HG03558 (cell line): ENCODE measurements around the gene ANK2.

Experiments used
- ATAC-seq: cut with Tn5 transposase; IDR thresholded peaks from one replicate; pipeline ENCODE4 v1.9.1; 2021; ENCODE audit warnings: moderate number of reproducible peaks; ENCODE audit not compliant: unreplicated experiment; ENCODE audit errors: extremely low read depth

The ANK2 gene

DNA sequence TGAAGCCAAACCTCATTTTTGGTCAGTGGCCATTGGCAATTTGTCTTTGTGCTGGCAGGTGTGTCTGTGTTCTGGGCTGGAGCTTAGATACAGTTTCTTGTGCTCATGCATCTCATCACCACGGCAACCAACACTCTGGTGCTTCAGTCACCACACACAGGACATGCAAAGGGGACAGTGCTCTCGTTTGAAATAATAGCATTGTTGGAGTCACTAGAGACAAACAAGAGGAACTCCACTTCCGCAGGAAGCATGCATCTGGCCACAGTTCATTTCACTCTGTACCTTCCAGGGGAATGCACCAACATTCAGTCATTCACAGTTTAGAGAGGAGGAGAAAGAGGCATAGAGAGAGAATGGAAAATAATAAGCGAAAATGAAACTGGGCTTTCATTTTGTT is 267.4 kb downstream of the ANK2 start:
- ATAC-seq: peak; percentile 93

DNA sequence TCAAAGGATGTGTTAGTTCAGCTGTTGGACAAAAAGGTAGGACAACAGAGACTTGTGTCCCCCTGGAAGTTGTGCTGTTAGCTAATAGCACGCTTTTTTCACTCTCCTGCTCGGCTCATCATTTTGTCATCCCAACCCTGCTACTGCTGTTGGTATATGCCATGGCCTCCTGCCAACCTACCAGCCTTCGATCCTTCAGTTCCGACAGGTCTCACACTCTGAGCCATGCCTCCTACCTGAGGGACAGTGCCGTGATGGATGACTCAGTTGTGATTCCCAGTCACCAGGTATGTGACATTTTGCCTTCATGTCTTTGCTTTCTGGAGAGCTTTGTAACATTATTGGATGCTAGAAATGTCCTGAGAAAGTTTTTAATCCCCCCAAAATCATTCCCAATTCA is 268.1 kb downstream of the ANK2 start:
- ATAC-seq: no peak

DNA sequence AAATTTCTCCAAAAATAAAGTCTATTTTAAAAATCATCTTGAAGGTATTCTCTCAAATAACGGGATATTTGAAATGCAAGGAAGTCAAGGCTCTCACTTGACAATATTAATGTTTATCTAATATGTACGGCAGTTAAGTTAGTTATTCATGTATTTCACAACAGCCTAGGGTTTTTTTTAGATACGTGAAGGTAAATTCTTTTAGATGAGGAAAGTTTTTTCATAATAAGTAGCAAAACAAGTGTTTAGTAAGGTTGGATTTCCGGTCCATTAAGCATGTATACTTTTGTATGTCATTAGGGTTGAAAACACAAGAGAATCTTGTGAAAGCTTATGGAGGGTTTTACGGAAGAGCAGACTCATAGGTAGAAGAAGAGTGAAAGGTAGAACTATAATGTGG is 273.3 kb downstream of the ANK2 start:
- no peak for ATAC-seq

DNA sequence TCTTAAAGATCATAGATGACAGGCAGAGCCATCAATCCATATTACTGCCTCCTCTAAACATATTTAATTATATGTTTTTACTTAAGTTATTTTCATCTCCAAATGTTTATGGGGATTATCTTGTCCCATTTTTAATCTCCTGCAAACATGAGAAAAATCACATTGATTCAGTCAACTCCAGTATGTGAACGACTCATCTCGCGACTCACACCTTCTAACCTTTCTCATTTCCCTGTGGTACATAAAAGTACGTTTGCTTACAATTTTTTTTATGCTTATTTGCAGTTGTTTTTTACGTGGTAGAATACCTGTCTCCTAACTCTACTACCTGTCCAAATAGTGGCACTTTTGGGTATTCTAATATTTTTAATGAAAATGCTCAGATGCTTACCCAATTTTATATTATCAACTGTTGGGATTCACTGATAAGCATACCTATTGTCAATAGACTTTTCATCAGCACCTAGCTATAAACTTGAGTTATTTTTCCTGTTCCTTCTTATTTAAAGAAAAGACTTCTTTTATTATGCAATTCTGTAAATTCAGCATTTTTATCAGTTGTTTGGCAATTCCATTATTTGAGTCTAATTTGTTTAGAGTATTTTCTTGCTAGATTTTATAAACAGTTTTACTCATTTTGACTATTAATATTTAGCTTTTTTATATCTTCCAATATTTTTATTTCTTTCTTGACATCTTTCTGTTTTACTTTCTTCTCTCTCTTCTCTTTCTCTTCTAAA is 276.6 kb downstream of the ANK2 start:
- ATAC-seq: no peak

DNA sequence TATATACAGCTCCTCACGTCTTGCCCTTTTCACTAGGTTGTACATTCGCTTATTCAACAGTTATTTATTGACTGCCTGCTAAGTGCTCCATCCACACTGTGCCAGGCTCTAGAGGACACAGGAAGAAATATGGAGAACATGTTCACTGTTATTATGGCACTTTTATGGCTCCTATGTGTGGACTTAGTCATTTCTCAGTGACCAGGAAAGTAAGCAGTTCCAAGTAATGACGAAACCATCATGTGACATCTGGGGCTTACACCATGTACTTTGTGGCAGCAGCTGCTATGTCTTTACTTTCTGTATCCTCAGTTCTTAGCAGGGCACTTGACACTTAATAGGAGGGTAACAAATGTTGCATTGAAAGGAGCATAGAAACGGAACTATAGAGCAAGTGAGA is 278.0 kb downstream of the ANK2 start:
- no peak for ATAC-seq

DNA sequence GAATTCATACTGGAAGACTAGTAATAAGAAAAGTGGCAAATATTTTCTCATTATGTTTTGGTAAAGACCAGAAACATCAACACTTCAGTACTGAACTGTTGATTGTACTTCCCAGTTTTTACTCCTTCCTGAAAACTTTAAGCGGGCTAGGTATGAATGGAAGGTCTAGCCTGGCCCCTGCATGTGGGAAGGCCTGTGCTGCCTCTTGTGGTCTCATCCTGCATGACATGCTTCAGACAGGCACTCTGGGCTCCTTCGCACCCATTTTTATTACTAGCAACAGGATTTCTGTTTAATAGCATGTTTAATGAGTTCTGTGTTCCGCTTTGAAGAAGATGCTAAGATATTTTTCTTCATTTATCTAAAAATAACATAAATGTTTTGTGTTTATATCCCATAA is 279.1 kb downstream of the ANK2 start:
- ATAC-seq: no peak

DNA sequence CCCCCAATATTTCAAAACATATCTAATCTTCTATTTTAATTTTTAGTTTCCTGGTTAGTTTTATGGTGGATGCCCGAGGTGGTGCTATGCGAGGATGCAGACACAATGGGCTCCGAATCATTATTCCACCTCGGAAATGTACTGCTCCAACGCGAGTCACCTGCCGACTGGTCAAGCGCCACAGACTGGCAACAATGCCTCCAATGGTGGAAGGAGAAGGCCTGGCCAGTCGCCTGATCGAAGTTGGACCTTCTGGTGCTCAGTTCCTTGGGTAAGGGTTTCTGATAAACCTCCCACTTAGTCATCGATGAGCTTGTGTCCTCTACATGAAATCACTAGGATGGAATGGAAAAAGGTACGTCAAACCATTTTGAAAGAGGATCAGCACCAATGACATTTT is 280.7 kb downstream of the ANK2 start:
- ATAC-seq: no peak

DNA sequence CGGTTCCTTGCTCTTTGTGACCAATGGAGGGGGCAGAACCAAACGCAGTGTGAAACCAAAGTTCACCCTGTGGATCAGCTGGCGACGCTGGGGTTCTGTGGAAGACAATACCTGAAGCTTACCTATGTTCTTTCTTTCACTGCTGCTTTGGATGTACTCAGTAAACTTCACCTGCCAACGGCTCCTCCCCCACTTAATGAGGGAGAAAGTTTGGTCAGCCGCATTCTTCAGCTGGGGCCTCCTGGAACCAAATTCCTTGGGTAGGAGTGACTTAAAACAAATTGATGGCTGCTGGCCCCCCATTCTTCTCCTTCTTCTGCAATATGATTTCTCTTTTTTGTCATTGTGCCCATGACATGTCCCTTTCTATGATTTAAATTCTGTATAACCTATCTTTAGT is 282.4 kb downstream of the ANK2 start:
- no peak for ATAC-seq

DNA sequence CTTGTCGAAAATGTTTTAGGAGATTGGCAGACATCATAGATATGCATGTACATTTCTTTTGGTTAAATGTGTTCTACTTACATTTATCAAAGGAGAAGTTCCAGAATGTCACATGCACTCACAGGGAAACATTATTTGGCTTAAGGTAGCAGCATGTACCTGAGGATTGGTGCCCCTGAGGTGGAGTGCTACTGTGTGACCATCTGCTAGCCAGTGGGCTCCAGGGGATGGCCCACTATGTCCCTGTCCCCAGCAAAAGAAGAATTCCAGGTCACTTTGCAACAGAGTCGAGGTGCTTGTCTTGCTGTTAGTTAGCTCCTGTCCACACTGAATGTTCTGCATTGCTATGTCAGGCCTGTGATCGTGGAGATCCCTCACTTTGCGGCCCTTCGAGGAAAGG is 283.2 kb downstream of the ANK2 start:
- no peak for ATAC-seq

DNA sequence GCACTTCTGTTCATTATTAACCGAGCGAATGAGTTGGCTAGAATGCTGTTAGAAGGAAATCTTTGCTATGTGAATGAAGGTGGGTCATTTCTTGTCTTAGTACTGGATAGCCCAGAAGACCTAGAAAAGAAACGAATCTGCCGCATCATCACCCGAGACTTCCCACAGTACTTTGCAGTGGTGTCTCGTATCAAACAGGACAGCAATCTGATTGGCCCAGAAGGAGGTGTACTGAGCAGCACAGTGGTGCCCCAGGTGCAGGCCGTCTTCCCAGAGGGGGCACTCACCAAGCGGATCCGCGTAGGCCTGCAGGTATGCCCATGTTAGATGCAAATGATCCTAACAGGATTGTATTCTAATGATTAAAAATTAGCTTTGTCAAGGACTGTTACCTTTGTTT is 286.3 kb downstream of the ANK2 start:
- ATAC-seq: no peak

DNA sequence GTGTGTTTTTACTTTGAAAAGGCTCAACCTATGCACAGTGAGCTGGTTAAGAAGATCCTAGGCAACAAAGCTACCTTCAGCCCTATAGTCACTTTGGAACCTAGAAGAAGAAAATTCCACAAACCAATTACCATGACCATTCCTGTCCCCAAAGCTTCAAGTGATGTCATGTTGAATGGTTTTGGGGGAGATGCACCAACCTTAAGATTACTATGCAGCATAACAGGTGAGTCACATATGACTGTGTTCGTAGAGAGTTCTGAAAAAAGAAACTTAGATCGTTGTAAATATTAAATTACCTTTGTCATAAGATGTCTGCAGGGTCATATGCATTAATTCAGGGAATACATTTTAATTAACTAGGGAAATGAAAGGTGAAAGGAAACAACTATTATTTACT is 287.1 kb downstream of the ANK2 start:
- ATAC-seq: no peak

DNA sequence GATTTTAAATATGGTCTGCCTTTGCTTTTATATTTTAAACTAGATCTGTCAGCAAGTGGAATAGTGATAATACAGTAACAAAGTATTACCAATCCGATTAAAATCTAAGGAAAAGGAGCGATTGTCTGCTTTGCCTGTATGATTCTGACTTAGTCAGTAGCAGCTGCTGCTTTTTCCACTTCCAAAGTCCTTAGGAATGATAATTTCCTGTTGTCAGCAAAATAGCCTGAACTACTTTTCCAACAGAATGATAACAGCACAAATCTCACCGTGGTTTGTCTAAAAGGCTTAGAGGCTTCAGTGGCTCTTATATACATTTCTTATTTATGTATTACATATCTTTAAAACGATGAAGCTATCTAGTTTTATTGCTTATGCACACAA is 290.0 kb downstream of the ANK2 start:
- no peak for ATAC-seq

DNA sequence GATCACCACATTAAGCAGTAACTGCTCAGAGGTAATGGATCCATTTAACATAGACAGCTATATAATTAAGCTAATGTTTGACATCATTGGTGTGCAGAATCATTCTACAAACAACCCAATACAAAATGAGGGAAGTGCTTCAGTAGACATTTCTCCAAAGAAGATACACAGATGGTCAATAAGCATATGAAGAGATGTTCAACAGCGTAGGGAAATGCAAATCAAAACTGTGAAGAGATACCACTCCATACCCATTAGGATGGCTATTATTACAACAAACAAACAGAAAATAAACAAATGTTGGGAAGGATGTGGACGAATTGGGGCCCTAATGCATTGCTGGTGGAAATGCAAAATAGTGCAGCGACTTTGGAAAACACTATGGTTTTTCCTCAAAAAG is 294.6 kb downstream of the ANK2 start:
- ATAC-seq: no peak

DNA sequence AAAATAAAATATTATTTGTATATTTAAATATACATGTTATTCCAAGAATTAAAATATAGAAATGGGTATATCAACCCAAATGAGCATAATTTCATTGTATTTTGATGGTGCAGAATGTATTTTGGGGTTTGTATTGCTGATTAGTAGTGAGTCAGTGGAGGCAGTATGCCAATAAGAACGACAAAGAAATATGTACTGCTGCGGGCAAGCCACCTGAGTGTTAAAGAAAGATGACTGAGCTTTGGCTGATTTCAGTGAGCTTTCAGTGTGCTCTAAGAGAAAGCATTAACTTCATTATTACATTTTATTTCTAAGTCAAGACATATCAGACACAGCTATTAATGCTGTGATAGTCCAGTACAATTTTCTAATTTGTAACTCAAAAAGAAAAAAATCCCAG is 297.8 kb downstream of the ANK2 start:
- ATAC-seq: no peak

DNA sequence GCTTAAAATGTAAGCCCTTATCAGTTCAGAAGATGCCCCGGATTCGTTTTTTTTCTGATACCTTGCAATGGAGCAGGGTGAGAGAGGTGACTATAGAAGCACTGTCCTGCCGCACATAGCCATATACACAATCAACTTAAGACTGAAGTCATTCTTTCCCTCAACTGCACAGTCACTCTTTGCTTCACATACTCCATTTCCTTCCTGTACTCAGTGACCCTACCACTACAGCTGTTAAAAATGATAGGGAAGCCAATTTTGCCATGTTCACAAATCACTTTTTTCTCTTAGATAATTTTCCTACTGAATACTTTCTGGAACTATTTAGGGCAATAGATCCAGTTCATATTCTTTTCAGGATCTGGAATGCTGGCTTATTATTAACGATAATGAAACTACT is 300.0 kb downstream of the ANK2 start:
- peak; percentile 56 for ATAC-seq

DNA sequence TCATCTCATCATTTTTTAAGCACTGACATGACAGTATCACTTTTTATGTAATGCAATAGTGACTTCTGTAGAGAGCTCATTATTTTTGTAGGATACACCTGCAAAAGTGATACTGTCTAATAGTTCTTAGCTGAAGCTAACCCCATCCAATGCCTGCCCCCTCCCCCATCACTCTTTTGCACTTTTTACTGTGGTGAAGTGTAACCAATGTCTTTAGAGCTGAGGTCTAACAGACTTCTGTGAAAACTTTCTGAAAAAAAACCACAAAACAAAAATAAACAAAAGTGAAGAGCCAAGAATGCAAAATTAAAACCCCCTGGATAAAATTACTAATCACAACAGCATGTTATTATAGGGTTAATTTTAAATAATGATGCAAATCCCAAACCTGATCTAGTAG is 301.1 kb downstream of the ANK2 start:
- no peak for ATAC-seq

DNA sequence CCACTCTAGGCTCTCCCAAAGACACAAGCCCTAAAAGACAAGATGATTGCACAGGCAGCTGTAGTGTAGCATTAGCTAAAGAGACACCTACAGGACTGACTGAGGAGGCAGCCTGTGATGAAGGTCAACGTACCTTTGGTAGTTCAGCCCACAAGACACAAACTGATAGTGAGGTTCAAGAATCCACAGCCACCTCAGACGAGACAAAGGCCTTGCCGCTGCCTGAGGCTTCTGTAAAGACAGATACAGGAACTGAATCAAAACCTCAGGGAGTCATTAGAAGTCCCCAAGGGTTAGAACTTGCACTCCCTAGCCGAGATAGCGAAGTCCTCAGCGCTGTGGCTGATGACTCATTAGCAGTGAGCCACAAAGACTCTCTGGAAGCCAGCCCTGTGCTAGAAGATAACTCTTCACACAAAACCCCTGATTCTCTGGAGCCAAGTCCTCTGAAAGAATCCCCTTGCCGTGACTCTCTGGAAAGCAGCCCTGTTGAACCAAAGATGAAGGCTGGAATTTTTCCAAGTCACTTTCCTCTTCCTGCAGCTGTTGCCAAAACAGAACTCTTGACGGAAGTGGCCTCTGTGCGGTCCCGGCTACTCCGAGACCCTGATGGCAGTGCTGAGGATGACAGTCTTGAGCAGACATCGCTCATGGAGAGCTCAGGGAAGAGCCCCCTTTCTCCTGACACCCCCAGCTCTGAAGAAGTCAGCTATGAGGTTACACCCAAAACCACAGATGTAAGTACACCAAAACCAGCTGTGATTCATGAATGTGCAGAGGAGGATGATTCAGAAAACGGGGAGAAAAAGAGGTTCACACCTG is 306.3 kb downstream of the ANK2 start:
- ATAC-seq: peak; percentile 97

DNA sequence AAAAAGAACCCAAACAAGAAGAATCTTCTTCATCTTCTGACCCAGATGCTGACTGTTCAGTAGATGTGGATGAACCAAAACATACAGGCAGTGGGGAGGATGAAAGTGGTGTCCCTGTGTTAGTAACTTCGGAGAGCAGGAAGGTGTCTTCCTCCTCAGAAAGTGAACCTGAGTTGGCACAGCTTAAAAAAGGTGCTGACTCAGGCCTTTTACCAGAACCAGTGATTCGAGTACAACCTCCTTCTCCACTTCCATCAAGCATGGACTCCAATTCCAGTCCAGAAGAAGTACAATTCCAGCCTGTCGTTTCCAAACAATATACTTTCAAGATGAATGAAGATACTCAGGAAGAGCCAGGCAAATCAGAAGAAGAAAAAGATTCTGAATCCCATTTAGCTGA is 307.0 kb downstream of the ANK2 start:
- ATAC-seq: no peak

DNA sequence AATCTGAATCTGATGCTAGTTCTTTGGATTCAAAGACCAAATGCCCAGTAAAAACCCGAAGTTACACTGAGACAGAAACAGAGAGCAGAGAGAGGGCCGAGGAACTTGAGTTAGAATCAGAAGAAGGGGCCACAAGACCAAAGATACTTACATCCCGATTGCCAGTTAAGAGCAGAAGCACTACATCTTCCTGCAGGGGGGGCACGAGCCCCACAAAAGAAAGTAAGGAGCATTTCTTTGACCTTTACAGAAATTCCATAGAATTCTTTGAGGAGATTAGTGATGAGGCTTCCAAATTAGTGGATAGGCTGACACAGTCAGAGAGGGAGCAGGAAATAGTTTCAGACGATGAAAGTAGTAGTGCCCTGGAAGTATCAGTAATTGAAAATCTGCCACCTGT is 309.3 kb downstream of the ANK2 start:
- ATAC-seq: no peak

DNA sequence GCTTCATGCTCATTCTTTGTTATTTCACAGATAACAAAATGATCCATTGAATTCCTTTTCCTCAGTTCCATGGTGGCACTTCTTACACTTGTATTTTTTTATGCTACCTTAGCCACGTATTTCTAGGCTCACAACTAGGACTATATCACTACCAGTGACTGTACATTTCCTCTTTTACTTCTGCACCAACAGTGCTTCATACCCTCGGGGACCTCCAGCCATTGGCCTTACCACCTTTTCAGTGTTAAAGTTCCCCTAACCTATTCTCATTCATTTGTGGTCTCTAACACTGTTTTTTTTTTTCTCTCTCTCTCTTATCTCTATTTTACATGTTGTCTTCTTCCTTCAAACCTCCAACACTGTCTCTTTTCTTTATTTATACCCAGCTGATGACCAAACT is 315.9 kb downstream of the ANK2 start:
- no peak for ATAC-seq

DNA sequence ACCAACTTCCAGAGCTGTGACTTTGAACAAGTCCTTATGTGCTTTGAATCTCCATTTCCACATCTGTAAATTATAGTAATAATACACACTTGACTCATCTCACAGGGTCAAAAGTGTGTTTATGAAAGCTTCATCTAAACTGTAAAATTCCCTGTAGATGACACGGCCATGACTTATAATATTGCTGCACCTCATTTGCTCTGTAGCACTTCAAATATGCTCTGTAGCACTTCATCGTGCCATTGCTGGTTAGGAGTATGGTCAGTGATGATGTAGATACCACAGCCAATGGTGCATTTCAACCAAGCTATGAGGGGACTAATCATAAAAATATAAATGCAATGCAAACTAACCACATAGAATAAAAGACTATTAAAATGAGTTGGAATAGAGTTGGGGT is 318.6 kb downstream of the ANK2 start:
- ATAC-seq: no peak

DNA sequence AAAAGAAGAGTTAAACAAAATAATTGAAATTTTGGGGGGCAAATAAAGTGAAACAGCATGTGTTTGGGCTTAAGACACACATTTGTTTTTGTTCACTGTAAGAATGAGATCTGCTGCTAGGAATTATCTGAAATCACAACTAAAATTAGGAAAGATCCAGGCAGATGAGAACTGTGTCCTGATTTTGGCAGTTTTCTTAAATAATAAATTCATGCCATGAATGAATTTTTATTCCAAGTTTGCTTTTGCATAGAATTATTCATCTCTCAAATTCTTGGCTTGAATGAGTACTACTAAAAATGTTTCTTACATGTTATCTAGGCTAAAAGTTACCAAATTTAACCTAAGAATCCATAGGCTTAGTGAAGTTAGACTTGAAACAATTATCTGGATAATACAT is 321.7 kb downstream of the ANK2 start:
- ATAC-seq: no peak
